Uterus (tissue), 2 donors: ENCODE results near the gene CSN3.

Experiments
- CTCF ChIP-seq, 4 experiments: fragments of 200-600 bp in 2 of 4; fragments of 450-650 bp in 2 of 4; sonication (generic) in 2 of 4; IDR thresholded peaks; one replicate each; pipeline ENCODE4 v1.5.1; 2016 to 2019; ENCODE audit warnings: antibody characterized with exemption in 4 of 4, mild to moderate bottlenecking in 2 of 4, moderate library complexity in 1 of 4
- POLR2A ChIP-seq, 2 donors: fragments of 450-650 bp; IDR thresholded peaks; one replicate each; pipeline ENCODE4 v1.6.1; 2016; ENCODE audit warnings: antibody characterized with exemption in 2 of 2, mild to moderate bottlenecking in 1 of 2, moderate library complexity in 1 of 2

GRCh38 chr4:70196857-70197256 lies 45.5 kb upstream of the CSN3 start:
- no peak for TF ChIP-seq CTCF (IDR thresholded peaks at IDR 0.05)
- no peak for TF ChIP-seq POLR2A (IDR thresholded peaks at IDR 0.05)
